GM12874 (cell line): ENCODE results near the gene CFAP97D2.

Experiments used
- TF ChIP-seq, protein P1 (sequence below): IDR thresholded peaks from 2 replicates; pipeline ENCODE4 v1.5.1; 2011; ENCODE audit warnings: low read depth, mild to moderate bottlenecking, control low read depth, low read length, moderate library complexity; ENCODE audit not compliant: insufficient read depth

CFAP97D2 gene

DNA sequence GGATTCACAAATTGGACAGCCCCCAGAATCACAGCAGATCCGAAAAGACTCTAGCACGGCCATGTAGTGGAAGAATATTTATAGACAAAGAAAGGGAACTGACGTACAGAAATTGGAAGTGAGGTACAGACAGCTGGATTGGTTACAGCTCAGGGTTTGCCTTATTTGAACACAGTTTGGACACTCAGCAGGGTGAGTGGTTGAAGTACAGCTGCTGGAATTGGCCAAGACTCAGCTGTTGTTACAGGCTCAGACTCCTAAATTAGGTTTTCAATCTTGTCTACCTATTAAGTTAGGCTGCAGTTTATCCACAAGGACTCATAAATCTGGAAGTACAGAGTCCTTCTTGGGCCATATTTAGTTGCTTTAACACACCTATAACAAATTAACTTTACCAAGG lies 5.8 kb upstream of the CFAP97D2 start:
- TF ChIP-seq, protein P1, sequence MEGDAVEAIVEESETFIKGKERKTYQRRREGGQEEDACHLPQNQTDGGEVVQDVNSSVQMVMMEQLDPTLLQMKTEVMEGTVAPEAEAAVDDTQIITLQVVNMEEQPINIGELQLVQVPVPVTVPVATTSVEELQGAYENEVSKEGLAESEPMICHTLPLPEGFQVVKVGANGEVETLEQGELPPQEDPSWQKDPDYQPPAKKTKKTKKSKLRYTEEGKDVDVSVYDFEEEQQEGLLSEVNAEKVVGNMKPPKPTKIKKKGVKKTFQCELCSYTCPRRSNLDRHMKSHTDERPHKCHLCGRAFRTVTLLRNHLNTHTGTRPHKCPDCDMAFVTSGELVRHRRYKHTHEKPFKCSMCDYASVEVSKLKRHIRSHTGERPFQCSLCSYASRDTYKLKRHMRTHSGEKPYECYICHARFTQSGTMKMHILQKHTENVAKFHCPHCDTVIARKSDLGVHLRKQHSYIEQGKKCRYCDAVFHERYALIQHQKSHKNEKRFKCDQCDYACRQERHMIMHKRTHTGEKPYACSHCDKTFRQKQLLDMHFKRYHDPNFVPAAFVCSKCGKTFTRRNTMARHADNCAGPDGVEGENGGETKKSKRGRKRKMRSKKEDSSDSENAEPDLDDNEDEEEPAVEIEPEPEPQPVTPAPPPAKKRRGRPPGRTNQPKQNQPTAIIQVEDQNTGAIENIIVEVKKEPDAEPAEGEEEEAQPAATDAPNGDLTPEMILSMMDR: no peak

DNA sequence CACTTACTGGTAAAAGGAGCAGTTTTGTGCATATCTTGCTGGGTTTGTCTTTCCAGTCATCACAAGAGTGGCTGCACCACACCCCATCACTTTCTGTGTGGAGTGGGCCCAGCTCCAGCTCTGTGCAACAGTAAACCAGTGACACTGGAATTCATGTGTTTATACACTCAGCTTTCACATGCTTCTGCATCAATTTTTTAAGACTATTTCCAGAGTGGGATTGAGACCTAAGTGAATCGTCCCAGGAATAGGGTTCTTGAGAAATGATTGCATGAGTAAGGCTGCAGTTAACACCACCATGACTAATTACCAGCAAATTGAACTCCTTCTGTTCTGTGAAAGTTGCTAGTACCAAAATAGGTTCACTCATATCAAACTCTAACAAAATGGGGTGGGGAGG lies 5.3 kb upstream of the CFAP97D2 start:
- TF ChIP-seq, protein P1: no peak

DNA sequence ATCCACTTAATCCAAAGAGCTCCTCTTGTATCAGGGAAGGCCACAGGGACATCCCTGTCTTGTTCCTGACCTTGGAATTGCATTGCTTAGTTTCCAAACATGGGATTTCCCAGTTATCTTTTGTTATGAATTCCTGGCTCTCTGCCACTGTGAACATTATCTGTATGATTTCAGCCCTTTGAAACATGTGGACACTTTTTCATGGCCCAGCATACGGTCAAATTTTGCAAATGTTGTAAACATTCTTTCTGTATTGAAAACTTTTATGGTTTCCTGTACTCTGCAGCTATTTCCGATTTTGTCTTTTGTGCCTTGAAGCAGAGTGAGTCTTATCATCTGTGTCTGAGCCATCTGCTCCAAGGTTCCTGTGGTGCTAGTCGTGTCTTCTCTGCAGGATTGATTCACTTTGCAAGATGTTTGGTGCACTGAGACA lies 4.5 kb upstream of the CFAP97D2 start:
- TF ChIP-seq, protein P1: no peak

DNA sequence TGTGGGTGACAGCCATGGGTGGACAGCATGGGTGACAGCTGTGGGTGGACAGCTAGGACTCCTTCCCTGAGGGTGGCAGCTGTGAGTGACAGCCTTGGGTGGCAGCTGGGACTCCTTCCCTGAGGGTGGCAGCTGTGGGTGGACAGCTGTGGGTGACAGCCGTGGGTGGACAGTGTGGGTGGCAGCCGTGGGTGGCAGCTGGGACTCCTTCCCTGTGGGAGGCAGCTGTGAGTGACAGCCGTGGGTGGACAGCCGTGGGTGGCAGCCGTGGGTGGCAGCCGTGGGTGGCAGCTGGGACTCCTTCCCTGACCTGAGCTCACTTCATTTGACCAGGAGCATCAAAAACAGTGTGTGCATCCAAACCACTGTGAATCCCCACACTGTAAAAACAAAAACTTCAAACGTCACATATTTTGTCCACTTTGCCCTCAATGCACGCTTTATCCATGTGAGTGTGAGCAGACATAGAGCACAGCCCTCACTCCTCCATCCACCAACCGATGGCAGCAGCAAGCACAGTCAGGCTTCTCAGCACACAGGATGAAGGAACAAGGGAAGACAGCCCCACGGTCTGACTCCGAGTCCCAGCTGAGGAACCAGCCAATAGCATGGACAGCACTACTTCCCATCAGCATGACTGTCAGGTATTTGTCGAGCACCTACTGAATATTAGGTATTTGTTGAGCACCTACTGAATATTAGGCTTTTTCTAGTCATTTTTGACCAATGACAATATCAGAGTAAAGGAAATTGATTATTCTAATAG lies 1.6 kb upstream of the CFAP97D2 start:
- TF ChIP-seq, protein P1: no peak

DNA sequence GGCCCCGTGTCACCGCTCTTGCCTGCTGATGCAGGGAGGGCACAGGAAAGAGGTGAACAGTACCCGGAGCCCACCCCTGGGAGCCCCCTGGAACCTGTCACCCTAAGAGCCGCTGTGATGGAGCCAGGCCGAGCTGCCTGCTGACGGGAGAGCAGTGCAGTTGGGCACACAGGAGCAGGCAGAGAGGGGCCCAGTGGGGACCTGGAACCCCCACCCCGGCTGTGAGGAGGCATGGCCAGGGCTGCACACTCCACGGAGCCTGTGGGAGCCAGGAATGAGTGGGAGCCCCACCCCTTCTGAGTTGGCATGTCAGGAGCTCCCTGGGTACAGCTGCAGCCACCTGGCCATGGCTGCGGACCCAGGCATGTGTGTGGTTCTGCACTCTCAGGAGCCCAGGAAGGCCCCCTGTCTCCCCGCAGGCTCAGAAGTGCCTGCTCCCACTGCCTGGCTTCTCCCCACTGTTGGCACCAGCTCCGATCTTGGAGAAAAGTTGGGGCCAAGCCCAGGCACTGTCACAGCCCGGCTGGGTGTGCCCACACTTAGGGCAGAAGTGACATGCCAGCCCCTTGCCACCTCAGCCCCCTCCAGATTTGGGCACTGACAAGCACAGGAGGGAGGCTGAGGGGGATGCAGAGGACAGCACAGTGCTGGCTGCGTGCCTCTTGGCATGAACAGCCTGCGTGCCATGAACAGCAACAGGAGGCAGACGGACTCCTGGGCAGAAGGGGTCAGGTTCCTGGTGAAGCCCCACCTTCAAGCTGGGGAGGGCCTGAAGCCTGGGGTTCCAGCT lies 6.3 kb downstream of the CFAP97D2 start:
- TF ChIP-seq, protein P1: no peak

DNA sequence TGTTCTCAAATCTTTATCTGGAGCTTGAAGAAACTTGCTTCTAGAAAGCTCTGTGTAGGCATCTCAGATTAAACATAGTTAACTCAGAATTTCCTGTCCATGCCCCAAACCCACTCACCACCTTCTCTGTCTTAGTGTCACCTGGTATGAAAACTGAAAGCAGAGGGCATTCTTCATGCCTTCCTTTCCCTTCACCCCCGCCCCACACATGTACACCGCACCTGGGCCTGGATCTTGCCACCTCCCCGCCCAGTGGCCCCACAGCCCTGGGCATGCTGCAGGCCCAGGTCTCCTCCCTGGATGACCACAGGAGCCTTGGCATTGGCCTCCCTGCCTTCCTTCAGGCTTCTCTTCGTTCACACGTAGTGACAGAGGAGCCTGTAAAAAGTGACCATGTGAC lies 15.8 kb downstream of the CFAP97D2 start:
- TF ChIP-seq, protein P1: no peak

DNA sequence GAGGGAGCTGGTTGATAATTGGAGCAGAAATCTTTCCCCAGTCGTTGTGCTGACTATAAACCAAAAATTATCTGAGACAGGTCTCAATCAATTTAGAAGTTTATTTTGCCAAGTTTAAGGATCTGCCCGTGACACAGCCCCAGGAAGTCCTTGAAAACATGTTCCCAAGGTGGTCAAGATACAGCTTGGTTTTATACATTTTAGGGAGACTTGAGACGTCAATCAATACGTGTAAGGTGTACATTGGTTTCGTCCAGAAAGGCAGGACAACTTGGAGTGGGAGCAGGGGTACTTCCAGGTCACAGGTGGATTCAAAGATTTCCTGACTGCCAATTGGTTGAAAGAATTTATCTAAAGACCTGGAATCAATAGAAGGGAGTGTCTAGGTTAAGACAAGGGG lies 17.6 kb downstream of the CFAP97D2 start:
- TF ChIP-seq, protein P1: no peak
